ENCODE data around the gene SLCO4A1.

SLCO4A1 gene

DNA sequence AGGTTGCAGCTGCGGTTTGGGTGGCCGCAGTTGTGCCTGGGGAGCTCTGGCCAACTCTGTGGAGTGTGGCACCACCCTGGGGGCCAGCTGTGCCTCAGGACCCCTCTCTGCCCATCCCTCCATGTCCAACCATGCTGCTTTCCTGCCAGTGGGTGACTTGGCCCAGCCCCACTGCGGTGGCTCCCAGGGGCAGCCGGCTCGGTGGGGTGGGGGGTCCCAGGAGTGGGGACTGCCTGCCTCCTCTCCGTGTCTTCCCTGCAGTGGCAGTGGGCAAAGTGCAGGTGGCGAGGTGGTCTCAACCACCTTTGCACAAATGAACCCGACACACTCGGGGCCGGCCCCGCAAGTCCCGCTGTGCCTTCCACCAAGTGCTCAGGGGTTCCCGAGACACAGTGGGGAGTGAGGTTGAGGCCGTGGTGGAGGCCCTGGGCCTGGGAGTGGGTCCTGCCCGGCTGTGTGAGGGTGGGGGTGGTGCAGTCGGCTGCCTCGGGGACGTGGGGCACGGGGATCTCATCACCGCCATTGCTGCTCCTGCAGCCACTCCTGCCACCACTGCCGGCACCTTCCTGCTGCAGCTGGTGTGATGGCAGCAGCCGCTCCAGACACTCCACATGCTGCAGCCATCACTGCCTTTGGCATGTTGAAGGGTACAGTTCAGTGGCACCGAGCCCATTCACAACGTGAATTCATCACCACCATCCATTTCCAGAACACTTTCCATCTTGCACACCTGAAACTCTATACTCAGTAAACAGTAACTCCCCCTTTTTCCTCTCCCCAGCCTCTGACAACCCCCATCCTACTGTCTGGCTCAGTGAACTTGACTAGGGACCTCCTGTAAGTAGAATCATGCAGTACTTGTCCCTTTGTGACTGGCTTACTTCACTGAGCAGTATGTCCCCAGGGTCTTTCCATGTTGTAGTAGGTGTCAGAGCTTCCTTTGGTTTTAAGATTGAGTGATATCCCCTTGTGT, 10.7 kb upstream of the SLCO4A1 start:
- Histone ChIP-seq H3K27ac (ENCODE audit: low read depth, low read length) (no peak overlapping the region), H3K36me3 (ENCODE audit: control insufficient read depth in 1 of 2, insufficient read depth in 2 of 2, low read length in 2 of 2) (no peaks in the 10 kb centered on the region), H3K4me1 (ENCODE audit: control insufficient read depth in 1 of 2, insufficient read depth in 2 of 2, low read length in 2 of 2) (no peaks in the 10 kb centered on the region), H3K4me3 (ENCODE audit: low read depth in 1 of 2, low read length in 2 of 2) (no peak overlapping the region), H3K27me3 (ENCODE audit: control insufficient read depth in 1 of 2, insufficient read depth in 2 of 2, low read length in 2 of 2) (no peaks in the 10 kb centered on the region), H3K9ac (ENCODE audit: low read depth in 1 of 2, low read length in 2 of 2) (no peak overlapping the region), H3K9me3 (ENCODE audit: control insufficient read depth in 1 of 2, low read length in 2 of 2) (no peaks in the 10 kb centered on the region)

DNA sequence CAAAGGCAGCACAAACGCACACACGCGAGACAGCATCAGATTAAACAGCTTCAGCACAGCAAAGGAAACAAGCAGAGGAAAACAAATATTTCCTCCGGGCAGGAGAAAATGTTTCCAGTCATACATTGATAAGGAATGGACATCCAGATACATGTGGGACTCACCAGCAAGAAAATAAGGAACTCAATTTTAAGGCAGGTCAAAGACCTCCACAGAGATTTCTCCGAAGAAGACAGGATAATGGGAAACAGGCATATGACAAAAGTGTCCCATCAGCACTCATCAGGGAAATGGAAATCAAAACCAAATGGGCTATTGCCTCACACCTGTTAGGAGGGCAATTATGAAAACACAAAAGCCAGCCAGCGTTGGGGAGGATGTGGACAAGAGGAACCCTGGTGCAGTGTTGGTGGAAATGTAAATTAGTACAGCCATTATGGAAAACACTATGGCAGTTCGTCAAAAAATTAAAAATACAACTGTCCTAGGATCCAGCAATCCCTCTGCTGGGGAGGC, 9.7 kb upstream of the SLCO4A1 start:
- Histone ChIP-seq H3K9ac (ENCODE audit: low read depth in 1 of 2, low read length in 2 of 2) (no peak overlapping the region), H3K36me3 (ENCODE audit: control insufficient read depth in 1 of 2, insufficient read depth in 2 of 2, low read length in 2 of 2) (no peaks in the 10 kb centered on the region), H3K27me3 (ENCODE audit: control insufficient read depth in 1 of 2, insufficient read depth in 2 of 2, low read length in 2 of 2) (no peaks in the 10 kb centered on the region), H3K4me3 (ENCODE audit: low read depth in 1 of 2, low read length in 2 of 2) (no peak overlapping the region), H3K27ac (ENCODE audit: low read depth, low read length) (no peak overlapping the region), H3K9me3 (ENCODE audit: control insufficient read depth in 1 of 2, low read length in 2 of 2) (no peaks in the 10 kb centered on the region), H3K4me1 (ENCODE audit: control insufficient read depth in 1 of 2, insufficient read depth in 2 of 2, low read length in 2 of 2) (no peaks in the 10 kb centered on the region)

DNA sequence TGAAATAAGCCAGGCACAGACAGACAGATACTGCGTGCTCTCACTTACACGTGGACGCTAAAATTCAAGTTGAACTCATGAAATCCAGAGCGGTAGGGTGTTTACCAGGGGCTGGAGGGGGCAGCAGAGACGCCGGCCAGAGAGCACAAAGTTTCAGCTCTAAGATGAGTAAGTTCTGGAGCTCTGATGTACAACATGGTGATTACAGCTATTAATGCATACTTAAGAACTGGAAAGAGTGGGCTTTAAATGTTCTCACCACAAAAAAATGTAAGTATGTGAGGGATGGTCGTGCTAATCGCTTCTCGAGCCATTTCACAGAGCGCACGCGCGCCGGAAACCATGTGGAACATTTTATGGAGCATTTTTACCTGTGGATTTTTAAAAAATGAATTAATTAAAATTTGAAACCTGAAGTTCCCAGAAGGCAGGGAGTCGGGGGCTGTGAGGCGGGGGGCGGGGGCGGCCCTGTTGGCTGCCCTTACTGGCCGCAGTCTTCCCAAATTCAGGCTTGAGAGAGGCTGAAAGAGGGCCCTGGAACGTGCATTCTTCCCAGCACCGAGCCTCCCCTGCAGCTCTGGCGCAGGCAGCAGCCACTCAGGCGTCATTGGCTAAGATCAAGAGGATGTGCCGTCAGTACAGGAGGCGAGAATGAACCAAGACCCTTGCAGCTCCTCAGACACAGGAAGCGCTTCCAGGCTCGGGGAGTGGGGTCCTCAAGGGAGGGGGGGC, 8.5 kb upstream of the SLCO4A1 start:
- H3K27me3 ChIP-seq (ENCODE audit: control insufficient read depth in 1 of 2, insufficient read depth in 2 of 2, low read length in 2 of 2), result peaks cover 0 to 2% of the 10 kb centered on the region in 2 donors
- no peaks in the 10 kb centered on the region for H3K36me3 ChIP-seq (ENCODE audit: control insufficient read depth in 1 of 2, insufficient read depth in 2 of 2, low read length in 2 of 2)
- no peaks in the 10 kb centered on the region for H3K4me1 ChIP-seq (ENCODE audit: control insufficient read depth in 1 of 2, insufficient read depth in 2 of 2, low read length in 2 of 2)
- H3K4me3 ChIP-seq (ENCODE audit: low read depth in 1 of 2, low read length in 2 of 2), result no peak overlapping the region
- no peaks in the 10 kb centered on the region for H3K9me3 ChIP-seq (ENCODE audit: control insufficient read depth in 1 of 2, low read length in 2 of 2)
- H3K9ac ChIP-seq (ENCODE audit: low read depth in 1 of 2, low read length in 2 of 2), result no peak overlapping the region
- no peak overlapping the region for H3K27ac ChIP-seq (ENCODE audit: low read depth, low read length)

DNA sequence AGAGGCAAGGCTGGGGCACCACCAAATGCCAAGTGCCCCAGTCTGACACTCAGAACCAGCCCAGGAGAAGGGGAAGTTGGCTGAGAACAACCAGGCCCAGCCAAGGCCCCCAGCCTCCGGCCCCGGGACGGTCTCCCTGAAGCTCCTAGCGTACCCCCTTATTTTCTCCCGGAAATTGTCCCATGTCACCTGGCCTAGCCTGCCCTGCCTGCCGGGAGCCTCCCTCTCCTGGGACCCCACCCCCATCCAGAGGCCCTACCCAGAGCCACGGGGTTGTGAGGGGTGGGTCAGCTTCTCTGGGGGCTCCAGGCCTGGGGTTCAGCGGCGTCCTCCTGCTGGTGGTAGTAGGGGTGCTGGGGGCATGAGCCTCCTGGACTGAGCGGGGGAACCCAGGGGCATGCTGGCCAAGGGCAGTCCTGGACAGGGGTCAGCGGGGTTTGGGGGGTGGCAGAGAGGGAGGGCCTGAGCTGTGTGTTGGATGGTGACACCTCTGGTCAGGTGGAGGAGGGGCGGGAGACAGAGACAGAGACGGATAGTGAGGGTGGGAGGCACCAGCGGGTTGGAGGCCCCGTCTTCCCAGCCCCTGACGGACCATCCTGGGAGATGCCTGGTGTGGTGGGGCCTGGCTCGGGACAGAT, 7.9 kb upstream of the SLCO4A1 start:
- Histone ChIP-seq H3K4me1 (ENCODE audit: control insufficient read depth in 1 of 2, insufficient read depth in 2 of 2, low read length in 2 of 2) (no peaks in the 10 kb centered on the region), H3K9ac (ENCODE audit: low read depth in 1 of 2, low read length in 2 of 2) (no peak overlapping the region), H3K4me3 (ENCODE audit: low read depth in 1 of 2, low read length in 2 of 2) (no peak overlapping the region), H3K9me3 (ENCODE audit: control insufficient read depth in 1 of 2, low read length in 2 of 2) (no peaks in the 10 kb centered on the region), H3K36me3 (ENCODE audit: control insufficient read depth in 1 of 2, insufficient read depth in 2 of 2, low read length in 2 of 2) (no peaks in the 10 kb centered on the region), H3K27me3 (ENCODE audit: control insufficient read depth in 1 of 2, insufficient read depth in 2 of 2, low read length in 2 of 2) (peaks cover 0 to 2% of the 10 kb centered on the region in 2 donors), H3K27ac (ENCODE audit: low read depth, low read length) (no peak overlapping the region)

DNA sequence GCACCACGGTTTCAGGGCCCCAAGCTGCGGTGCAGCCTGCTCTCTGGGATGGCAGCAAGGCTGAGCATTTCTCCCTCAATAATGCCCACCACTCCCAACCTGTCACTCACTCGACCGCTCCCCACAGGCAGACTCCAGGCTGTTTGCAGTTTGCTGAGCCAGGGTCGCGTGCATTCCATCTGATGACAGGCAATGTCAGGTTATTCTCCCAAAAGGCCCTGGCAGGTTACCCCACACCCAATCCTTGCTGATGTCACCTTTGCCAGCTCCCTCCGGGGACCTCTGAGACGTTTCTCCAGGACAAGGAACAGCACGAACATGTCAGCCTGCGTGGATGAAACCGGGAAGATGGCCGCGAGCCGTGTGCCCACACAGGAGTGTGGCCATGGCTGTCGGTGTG, 7.1 kb upstream of the SLCO4A1 start:
- Histone ChIP-seq H3K4me3 (ENCODE audit: low read depth in 1 of 2, low read length in 2 of 2) (no peak overlapping the region), H3K4me1 (ENCODE audit: control insufficient read depth in 1 of 2, insufficient read depth in 2 of 2, low read length in 2 of 2) (no peaks in the 10 kb centered on the region), H3K27ac (ENCODE audit: low read depth, low read length) (no peak overlapping the region), H3K9me3 (ENCODE audit: control insufficient read depth in 1 of 2, low read length in 2 of 2) (no peaks in the 10 kb centered on the region), H3K9ac (ENCODE audit: low read depth in 1 of 2, low read length in 2 of 2) (no peak overlapping the region), H3K27me3 (ENCODE audit: control insufficient read depth in 1 of 2, insufficient read depth in 2 of 2, low read length in 2 of 2) (peaks cover 1 to 2% of the 10 kb centered on the region in 2 donors), H3K36me3 (ENCODE audit: control insufficient read depth in 1 of 2, insufficient read depth in 2 of 2, low read length in 2 of 2) (no peaks in the 10 kb centered on the region)

DNA sequence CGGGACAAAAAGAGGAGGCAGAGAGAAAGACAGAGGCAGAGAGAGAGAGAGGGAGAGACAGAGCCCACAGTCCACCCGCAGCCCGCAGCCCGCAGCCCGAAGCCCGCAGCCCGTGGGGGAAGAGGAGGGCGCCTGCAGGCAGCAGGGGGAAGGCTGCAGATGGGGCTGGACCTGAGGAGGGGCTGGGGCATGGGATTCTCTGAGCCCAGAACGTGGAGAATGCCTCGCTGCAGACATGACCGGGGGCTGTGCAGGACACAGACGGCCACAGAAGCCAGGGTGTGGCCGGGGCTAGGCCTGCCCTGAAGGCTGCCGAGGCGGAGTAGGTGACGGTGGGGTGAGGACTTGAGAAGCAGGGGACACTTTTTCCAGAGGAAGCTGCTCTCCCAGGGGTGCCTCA, 6.5 kb upstream of the SLCO4A1 start:
- Histone ChIP-seq H3K27ac (ENCODE audit: low read depth, low read length) (no peak overlapping the region), H3K9ac (ENCODE audit: low read depth in 1 of 2, low read length in 2 of 2) (no peak overlapping the region), H3K9me3 (ENCODE audit: control insufficient read depth in 1 of 2, low read length in 2 of 2) (no peaks in the 10 kb centered on the region), H3K4me3 (ENCODE audit: low read depth in 1 of 2, low read length in 2 of 2) (no peak overlapping the region), H3K36me3 (ENCODE audit: control insufficient read depth in 1 of 2, insufficient read depth in 2 of 2, low read length in 2 of 2) (no peaks in the 10 kb centered on the region), H3K4me1 (ENCODE audit: control insufficient read depth in 1 of 2, insufficient read depth in 2 of 2, low read length in 2 of 2) (no peaks in the 10 kb centered on the region), H3K27me3 (ENCODE audit: control insufficient read depth in 1 of 2, insufficient read depth in 2 of 2, low read length in 2 of 2) (peaks cover 2 to 4% of the 10 kb centered on the region in 2 donors)

DNA sequence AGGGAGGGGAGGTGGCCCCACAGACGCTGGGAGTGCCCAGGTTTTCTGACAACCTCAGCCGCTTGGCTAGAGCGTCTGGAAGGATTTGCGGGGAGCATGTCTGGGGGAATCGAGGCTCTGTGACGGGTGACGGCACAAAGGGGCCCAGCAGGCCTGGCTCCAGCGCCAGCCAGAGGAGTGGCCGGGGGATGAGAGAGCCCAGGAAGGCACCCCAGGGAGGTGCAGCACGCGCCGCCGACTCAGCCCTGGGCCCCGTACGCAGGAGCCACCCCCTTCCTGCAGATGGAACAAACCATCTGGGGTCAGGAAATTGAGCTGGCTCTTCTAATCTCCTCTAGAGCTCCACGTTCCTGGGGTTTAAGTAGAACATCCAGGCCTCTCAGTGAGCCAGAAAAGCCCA, 5.9 kb upstream of the SLCO4A1 start:
- Histone ChIP-seq H3K4me3 (ENCODE audit: low read depth in 1 of 2, low read length in 2 of 2) (no peak overlapping the region), H3K9me3 (ENCODE audit: control insufficient read depth in 1 of 2, low read length in 2 of 2) (no peaks in the 10 kb centered on the region), H3K36me3 (ENCODE audit: control insufficient read depth in 1 of 2, insufficient read depth in 2 of 2, low read length in 2 of 2) (no peaks in the 10 kb centered on the region), H3K4me1 (ENCODE audit: control insufficient read depth in 1 of 2, insufficient read depth in 2 of 2, low read length in 2 of 2) (peaks cover 0 to under 1% of the 10 kb centered on the region in 2 donors), H3K27ac (ENCODE audit: low read depth, low read length) (no peak overlapping the region), H3K27me3 (ENCODE audit: control insufficient read depth in 1 of 2, insufficient read depth in 2 of 2, low read length in 2 of 2) (peaks cover 2 to 4% of the 10 kb centered on the region in 2 donors), H3K9ac (ENCODE audit: low read depth in 1 of 2, low read length in 2 of 2) (no peak overlapping the region)

DNA sequence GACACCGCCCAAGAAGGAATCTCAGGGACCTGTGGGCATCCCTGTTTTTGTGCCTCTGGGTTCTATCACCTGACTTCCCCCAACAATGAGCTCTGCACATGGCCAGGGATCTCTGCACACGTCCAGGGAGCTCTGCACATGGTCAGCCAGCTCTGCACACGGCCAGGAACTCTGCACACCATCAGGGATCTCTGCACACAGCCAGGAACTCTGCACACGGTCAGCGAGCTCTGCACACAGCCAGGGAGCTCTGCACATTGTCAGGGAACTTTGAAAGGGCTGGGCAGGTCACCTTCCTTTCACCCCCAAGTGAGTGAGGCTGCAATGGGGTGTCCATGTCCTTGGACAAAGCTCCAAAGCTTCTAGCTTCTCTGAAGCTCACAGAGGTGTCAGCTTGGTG, 5.2 kb upstream of the SLCO4A1 start:
- Histone ChIP-seq H3K27ac (ENCODE audit: low read depth, low read length) (no peak overlapping the region), H3K4me1 (ENCODE audit: control insufficient read depth in 1 of 2, insufficient read depth in 2 of 2, low read length in 2 of 2) (peaks cover 6% of the 10 kb centered on the region in 2 donors), H3K9me3 (ENCODE audit: control insufficient read depth in 1 of 2, low read length in 2 of 2) (no peaks in the 10 kb centered on the region), H3K9ac (ENCODE audit: low read depth in 1 of 2, low read length in 2 of 2) (no peak overlapping the region), H3K27me3 (ENCODE audit: control insufficient read depth in 1 of 2, insufficient read depth in 2 of 2, low read length in 2 of 2) (peaks cover 2 to 4% of the 10 kb centered on the region in 2 donors), H3K4me3 (ENCODE audit: low read depth in 1 of 2, low read length in 2 of 2) (no peak overlapping the region), H3K36me3 (ENCODE audit: control insufficient read depth in 1 of 2, insufficient read depth in 2 of 2, low read length in 2 of 2) (no peaks in the 10 kb centered on the region)

DNA sequence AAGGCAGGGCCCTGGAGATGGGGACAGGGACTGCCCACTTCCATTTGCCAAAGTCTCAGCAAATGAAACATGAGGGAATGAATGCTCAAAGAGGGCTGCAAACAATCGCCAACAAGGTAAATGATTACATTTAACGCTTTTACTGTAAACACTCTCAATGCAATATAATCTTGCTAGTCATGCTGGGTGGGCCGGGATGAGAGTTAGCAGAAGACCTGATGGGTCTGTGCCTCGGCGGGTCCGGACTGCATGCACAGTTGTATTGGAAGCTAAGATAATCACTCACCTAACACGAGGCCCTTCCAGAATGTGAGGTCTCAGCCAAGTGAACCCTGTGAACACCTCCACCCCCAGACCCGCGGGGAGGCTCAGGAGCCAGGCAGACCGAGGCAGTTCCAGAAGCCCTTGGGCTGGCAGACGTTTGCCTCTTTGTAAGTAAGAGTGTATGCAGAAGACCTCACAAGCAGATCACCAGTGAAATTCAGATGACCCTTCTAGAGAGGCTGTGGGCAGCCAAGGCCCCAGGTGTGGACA, 4.7 kb upstream of the SLCO4A1 start:
- no peaks in the 10 kb centered on the region for H3K9me3 ChIP-seq (ENCODE audit: control insufficient read depth in 1 of 2, low read length in 2 of 2)
- no peaks in the 10 kb centered on the region for H3K36me3 ChIP-seq (ENCODE audit: control insufficient read depth in 1 of 2, insufficient read depth in 2 of 2, low read length in 2 of 2)
- no peak overlapping the region for H3K27ac ChIP-seq (ENCODE audit: low read depth, low read length)
- peaks cover 2 to 4% of the 10 kb centered on the region in 2 donors for H3K27me3 ChIP-seq (ENCODE audit: control insufficient read depth in 1 of 2, insufficient read depth in 2 of 2, low read length in 2 of 2)
- H3K4me3 ChIP-seq (ENCODE audit: low read depth in 1 of 2, low read length in 2 of 2), result no peak overlapping the region
- H3K4me1 ChIP-seq (ENCODE audit: control insufficient read depth in 1 of 2, insufficient read depth in 2 of 2, low read length in 2 of 2), result peaks cover 6% of the 10 kb centered on the region in 2 donors
- no peak overlapping the region for H3K9ac ChIP-seq (ENCODE audit: low read depth in 1 of 2, low read length in 2 of 2)

Measured in duodenal mucosa (tissue), 2 donors.